Measurements from ENCODE around the gene MBD3.

DNA sequence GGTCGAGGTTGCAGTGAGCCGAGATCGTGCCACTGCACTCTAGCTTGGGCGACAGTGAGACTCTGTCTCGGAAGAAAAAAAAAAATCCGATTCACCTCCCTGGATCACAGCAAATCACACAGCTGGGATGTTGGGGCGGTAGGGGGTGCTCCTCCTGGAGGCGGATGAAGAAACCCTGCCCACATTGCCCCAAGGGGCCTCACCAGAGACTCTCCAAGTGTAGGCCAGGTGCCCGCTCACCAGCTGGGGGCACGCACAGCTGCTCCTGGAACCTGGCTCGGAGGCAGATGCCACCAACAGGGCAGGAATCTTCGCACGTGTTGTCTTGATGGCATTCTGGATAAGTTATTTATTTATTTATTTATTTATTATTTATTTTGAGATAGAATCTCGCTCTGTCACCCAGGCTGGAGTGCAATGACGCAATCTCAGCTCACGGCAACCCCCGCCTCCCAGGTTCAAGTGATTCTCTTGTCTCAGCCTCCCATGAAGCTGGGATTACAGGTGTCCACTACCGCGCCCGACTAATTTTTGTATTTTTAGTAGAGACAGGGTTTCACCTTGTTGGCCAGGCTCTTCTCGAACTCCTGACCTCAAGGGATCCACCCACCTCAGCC, 9.5 kb upstream of the MBD3 start:
- TF ChIP-seq, protein P1, sequence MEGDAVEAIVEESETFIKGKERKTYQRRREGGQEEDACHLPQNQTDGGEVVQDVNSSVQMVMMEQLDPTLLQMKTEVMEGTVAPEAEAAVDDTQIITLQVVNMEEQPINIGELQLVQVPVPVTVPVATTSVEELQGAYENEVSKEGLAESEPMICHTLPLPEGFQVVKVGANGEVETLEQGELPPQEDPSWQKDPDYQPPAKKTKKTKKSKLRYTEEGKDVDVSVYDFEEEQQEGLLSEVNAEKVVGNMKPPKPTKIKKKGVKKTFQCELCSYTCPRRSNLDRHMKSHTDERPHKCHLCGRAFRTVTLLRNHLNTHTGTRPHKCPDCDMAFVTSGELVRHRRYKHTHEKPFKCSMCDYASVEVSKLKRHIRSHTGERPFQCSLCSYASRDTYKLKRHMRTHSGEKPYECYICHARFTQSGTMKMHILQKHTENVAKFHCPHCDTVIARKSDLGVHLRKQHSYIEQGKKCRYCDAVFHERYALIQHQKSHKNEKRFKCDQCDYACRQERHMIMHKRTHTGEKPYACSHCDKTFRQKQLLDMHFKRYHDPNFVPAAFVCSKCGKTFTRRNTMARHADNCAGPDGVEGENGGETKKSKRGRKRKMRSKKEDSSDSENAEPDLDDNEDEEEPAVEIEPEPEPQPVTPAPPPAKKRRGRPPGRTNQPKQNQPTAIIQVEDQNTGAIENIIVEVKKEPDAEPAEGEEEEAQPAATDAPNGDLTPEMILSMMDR (IDR thresholded peaks at IDR 0.05; ENCODE audit: low read length): no peak
- TF ChIP-seq EZH2 (IDR thresholded peaks at IDR 0.05; ENCODE audit: borderline replicate concordance, low read length): no peak

Measured in OCI-LY1 (cell line).